ENCODE results near the gene PCDHB12.
"Not testable (repeated sequence)": the region's sequence is repeated elsewhere in the genome, so short reads cannot be mapped to it uniquely, and the experiment has no call there.

PCDHB12 gene

GRCh38 chr5:141208478-141208877 lies at the start of gene PCDHB12:
Gene PCDHB12, plus strand, starts transcription at chr5:141208719. Its CDS starts 189 bp downstream, at chr5:141208908.
- DNase-seq (ENCODE audit: low read depth in 2 of 2) = no peak

GRCh38 chr5:141172381-141173204 lies 35.9 kb upstream of the PCDHB12 start, which contains the start of gene PCDHB7:
Gene PCDHB7, plus strand, starts transcription at chr5:141172644. Its CDS starts 192 bp downstream, at chr5:141172836.
- no peak for DNase-seq (ENCODE audit: low read depth in 2 of 2)

GRCh38 chr5:141174291-141175104 lies 34.0 kb upstream of the PCDHB12 start:
- not testable (repeated sequence) for DNase-seq (ENCODE audit: low read depth in 2 of 2)

- DNase-seq (ENCODE audit: low read depth in 2 of 2) = no peak
Observed at GRCh38 chr5:141175933-141176332, 32.6 kb upstream of the PCDHB12 start.

- DNase-seq (ENCODE audit: low read depth in 2 of 2) = not testable (repeated sequence)
Observed at GRCh38 chr5:141177577-141178191, 30.8 kb upstream of the PCDHB12 start, which contains the start of gene PCDHB8. Gene PCDHB8, plus strand, starts transcription at chr5:141177790. Its CDS starts 245 bp downstream, at chr5:141178035.

- not testable (repeated sequence) for DNase-seq (ENCODE audit: low read depth in 2 of 2)
Observed at GRCh38 chr5:141179371-141179770, 29.1 kb upstream of the PCDHB12 start.

GRCh38 chr5:141179876-141180275 lies 28.6 kb upstream of the PCDHB12 start:
- DNase-seq (ENCODE audit: low read depth in 2 of 2) = not testable (repeated sequence)

- DNase-seq (ENCODE audit: low read depth in 2 of 2) = no peak
Observed at GRCh38 chr5:141180313-141180712, 28.2 kb upstream of the PCDHB12 start.

- DNase-seq (ENCODE audit: low read depth in 2 of 2) = no peak
Observed at GRCh38 chr5:141182248-141182647, 26.3 kb upstream of the PCDHB12 start, which contains the start of gene PCDHB16. Gene PCDHB16, plus strand, starts transcription at chr5:141182387. Its CDS starts 173 bp downstream, at chr5:141182560.

GRCh38 chr5:141184117-141184855 lies 24.2 kb upstream of the PCDHB12 start:
- not testable (repeated sequence) for DNase-seq (ENCODE audit: low read depth in 2 of 2)

- peak in 1 of 2 donors; percentile 16 for DNase-seq (ENCODE audit: low read depth in 2 of 2)
Observed at GRCh38 chr5:141186897-141187512, 21.5 kb upstream of the PCDHB12 start, which contains the start of gene PCDHB9. Gene PCDHB9, plus strand, starts transcription at chr5:141187161. Its CDS starts 158 bp downstream, at chr5:141187319.

GRCh38 chr5:141188682-141189081 lies 19.8 kb upstream of the PCDHB12 start:
- not testable (repeated sequence) for DNase-seq (ENCODE audit: low read depth in 2 of 2)

- not testable (repeated sequence) for DNase-seq (ENCODE audit: low read depth in 2 of 2)
Observed at GRCh38 chr5:141189131-141189530, 19.4 kb upstream of the PCDHB12 start.

GRCh38 chr5:141192110-141192725 lies 16.3 kb upstream of the PCDHB12 start, which contains the start of gene PCDHB10:
Gene PCDHB10, plus strand, starts transcription at chr5:141192353. Its CDS starts 200 bp downstream, at chr5:141192553.
- DNase-seq (ENCODE audit: low read depth in 2 of 2) = no peak

GRCh38 chr5:141194332-141194731 lies 14.2 kb upstream of the PCDHB12 start:
- not testable (repeated sequence) for DNase-seq (ENCODE audit: low read depth in 2 of 2)

GRCh38 chr5:141196363-141196762 lies 12.2 kb upstream of the PCDHB12 start:
- DNase-seq (ENCODE audit: low read depth in 2 of 2) = no peak

GRCh38 chr5:141199359-141200235 lies 8.9 kb upstream of the PCDHB12 start, which contains the start of gene PCDHB11:
Gene PCDHB11, plus strand, starts transcription at chr5:141199627. Its CDS starts 148 bp downstream, at chr5:141199775.
- no peak for DNase-seq (ENCODE audit: low read depth in 2 of 2)

GRCh38 chr5:141201126-141201525 lies 7.4 kb upstream of the PCDHB12 start:
- not testable (repeated sequence) for DNase-seq (ENCODE audit: low read depth in 2 of 2)

- not testable (repeated sequence) for DNase-seq (ENCODE audit: low read depth in 2 of 2)
Observed at GRCh38 chr5:141201646-141202045, 6.9 kb upstream of the PCDHB12 start.

All from stimulated activated CD4-positive, alpha-beta T cell treated with anti-CD3 and anti-CD28 coated beads, Interleukin-1b, Interleukin-23, amount 100 ng/mL, for 1 hour (primary cell).